GM23338 (cell line): ENCODE measurements around the gene AGBL4. TPM values are rescaled to one million over a fixed set of nuclear protein-coding genes. Genes with fewer than 3 reads are reported as not detected.

Experiments used
- ATAC-seq: fragments of 200-7000 bp; cut with Tn5 transposase; 3 replicates; pipeline ENCODE4 v1.9.1; 2020
- DNase-seq: peaks from one replicate; pipeline ENCODE4 v3.0.0-alpha.2; 2015; ENCODE audit warnings: low spot score
- H2AFZ ChIP-seq: fragments of 200-600 bp; sonication (generic); 2 replicates; pipeline ENCODE4 v1.8.0; 2016; ENCODE audit warnings: antibody characterized with exemption, mild to moderate bottlenecking, moderate library complexity
- H3F3A ChIP-seq: fragments of 200-600 bp; sonication (generic); replicated peaks from 2 replicates; pipeline ENCODE4 v1.8.0; 2017; ENCODE audit warnings: antibody characterized with exemption, mixed run types, low read depth
- H3K27ac ChIP-seq: fragments of 200-600 bp; sonication (generic); 2 replicates; pipeline ENCODE4 v1.6.1; 2016; ENCODE audit warnings: low read depth
- H3K27me3 ChIP-seq: fragments of 200-600 bp; sonication (generic); 2 replicates; pipeline ENCODE4 v1.8.0; 2016; ENCODE audit warnings: mild to moderate bottlenecking, mixed run types, moderate library complexity; ENCODE audit not compliant: insufficient read depth
- H3K36me3 ChIP-seq: fragments of 200-600 bp; sonication (generic); 2 replicates; pipeline ENCODE4 v1.8.0; 2016; ENCODE audit warnings: mild to moderate bottlenecking; ENCODE audit not compliant: insufficient read depth
- H3K4me1 ChIP-seq: fragments of 200-600 bp; sonication (generic); 2 replicates; pipeline ENCODE4 v1.8.0; 2016; ENCODE audit warnings: mild to moderate bottlenecking, moderate library complexity; ENCODE audit not compliant: insufficient read depth
- H3K4me2 ChIP-seq: fragments of 200-600 bp; sonication (generic); 2 replicates; pipeline ENCODE4 v1.7.1; 2017; ENCODE audit warnings: mixed run types
- H3K4me3 ChIP-seq: fragments of 200-600 bp; sonication (generic); 2 replicates; pipeline ENCODE4 v1.6.1; 2016; ENCODE audit warnings: mixed run types
- H3K79me2 ChIP-seq: fragments of 200-600 bp; sonication (generic); replicated peaks from 2 replicates; pipeline ENCODE4 v1.8.0; 2017; ENCODE audit warnings: mild to moderate bottlenecking; ENCODE audit not compliant: insufficient read depth
- H3K9me2 ChIP-seq: fragments of 200-600 bp; sonication (generic); 2 replicates; pipeline ENCODE4 v1.8.0; 2017; ENCODE audit not compliant: insufficient read depth
- H4K20me1 ChIP-seq: fragments of 200-600 bp; sonication (generic); replicated peaks from 2 replicates; pipeline ENCODE4 v1.8.0; 2017; ENCODE audit warnings: mild to moderate bottlenecking; ENCODE audit not compliant: insufficient read depth
- H3K27ac Mint-ChIP-seq: 2 replicates; pipeline ENCODE4 v1.8.0; 2020; ENCODE audit warnings: inconsistent platforms, mild to moderate bottlenecking, moderate library complexity, mixed read lengths
- H3K27me3 Mint-ChIP-seq: 3 replicates; pipeline ENCODE4 v1.8.0; 2022; ENCODE audit warnings: low read depth, mild to moderate bottlenecking, moderate library complexity, mixed read lengths, inconsistent platforms; ENCODE audit not compliant: insufficient read depth, poor library complexity
- H3K36me3 Mint-ChIP-seq: 3 replicates; pipeline ENCODE4 v1.8.0; 2021; ENCODE audit warnings: low read depth, mild to moderate bottlenecking, inconsistent platforms, moderate library complexity, mixed read lengths
- H3K4me1 Mint-ChIP-seq: 3 replicates; pipeline ENCODE4 v1.8.0; 2020; ENCODE audit warnings: mild to moderate bottlenecking, inconsistent platforms, mixed read lengths
- H3K4me3 Mint-ChIP-seq: 3 replicates; pipeline ENCODE4 v1.8.0; 2021; ENCODE audit warnings: moderate library complexity, mild to moderate bottlenecking, inconsistent platforms, mixed read lengths
- H3K9me3 Mint-ChIP-seq: 3 replicates; pipeline ENCODE4 v1.8.0; 2020; ENCODE audit warnings: moderate library complexity, mild to moderate bottlenecking, inconsistent platforms, mixed read lengths
- CREB1 ChIP-seq: fragments of 250-450 bp; sonication (Bioruptor Pico); IDR thresholded peaks from 2 replicates; pipeline ENCODE4 v1.5.0; 2020; ENCODE audit warnings: low read depth, mild to moderate bottlenecking, moderate library complexity
- CTCF ChIP-seq, 2 experiments: fragments of 200-600 bp in 1 of 2; sonication (generic) in 1 of 2; conservative IDR thresholded peaks; 2 replicates each; pipeline versions ENCODE4 v1.5.1 to v1.6.1; 2016 to 2017; ENCODE audit warnings: antibody characterized with exemption in 2 of 2, low read depth in 2 of 2, mild to moderate bottlenecking in 2 of 2, moderate library complexity in 1 of 2
- ETS1 ChIP-seq: IDR thresholded peaks from 2 replicates; pipeline ENCODE4 v1.6.1; 2016; ENCODE audit warnings: antibody characterized with exemption
- EZH2 ChIP-seq: fragments of 200-600 bp; sonication (generic); IDR thresholded peaks from one replicate; pipeline ENCODE4 v1.8.0; 2017; ENCODE audit warnings: antibody characterized with exemption, mild to moderate bottlenecking, low read depth; ENCODE audit not compliant: unreplicated experiment
- EZH2phosphoT487 ChIP-seq: fragments of 200-600 bp; sonication (generic); IDR thresholded peaks from one replicate; pipeline ENCODE4 v1.8.1; 2018; ENCODE audit warnings: antibody characterized with exemption; ENCODE audit not compliant: unreplicated experiment
- JUNB ChIP-seq: IDR thresholded peaks from one replicate; pipeline ENCODE4 v1.6.1; 2016; ENCODE audit warnings: antibody characterized with exemption; ENCODE audit not compliant: unreplicated experiment
- NANOG ChIP-seq: IDR thresholded peaks from 2 replicates; pipeline ENCODE4 v1.6.1; 2016; ENCODE audit warnings: antibody characterized with exemption, borderline replicate concordance
- POLR2AphosphoS5 ChIP-seq: IDR thresholded peaks from 2 replicates; pipeline ENCODE4 v1.6.1; 2016; ENCODE audit warnings: antibody characterized with exemption, low read depth
- REST ChIP-seq: IDR thresholded peaks from one replicate; pipeline ENCODE4 v1.6.1; 2018; ENCODE audit warnings: antibody characterized with exemption; ENCODE audit not compliant: unreplicated experiment
- STAT1 ChIP-seq: IDR thresholded peaks from one replicate; pipeline ENCODE4 v1.6.1; 2016; ENCODE audit warnings: antibody characterized with exemption; ENCODE audit not compliant: unreplicated experiment
- ZNF114 ChIP-seq: fragments of 250-450 bp; sonication (Bioruptor Pico); IDR thresholded peaks from 2 replicates; pipeline ENCODE4 v1.5.0; 2020; ENCODE audit warnings: mild to moderate bottlenecking, moderate library complexity
- ZNF331 ChIP-seq: fragments of 250-450 bp; sonication (Bioruptor Pico); IDR thresholded peaks from 2 replicates; pipeline ENCODE4 v1.5.0; 2020; ENCODE audit warnings: low read depth, mild to moderate bottlenecking, moderate library complexity
- ZNF462 ChIP-seq: fragments of 250-450 bp; sonication (Bioruptor Pico); IDR thresholded peaks from 2 replicates; pipeline ENCODE4 v1.5.0; 2020; ENCODE audit warnings: mild to moderate bottlenecking, moderate library complexity
- polyA plus RNA-seq: library from polyadenylated mRNA; unstranded; fragments of >200 nt; fragmentation: Nextera tagmentation; extraction: Ambion mirVana; gene quantifications from 2 replicates; pipeline ENCODE4 v1.2.1, GENCODE V29; 2016
- total RNA-seq: library from RNA; depleted of rRNA; stranded (reverse); fragments of >200 nt; shearing (Covaris generic); gene quantifications from 2 replicates; pipeline ENCODE4 v1.2.3, GENCODE V29; 2014

Gene AGBL4
- total and polyA plus RNA-seq, 2 experiments from 2014 or later, result 0.91 to 1.5 TPM

GRCh38 chr1:48906729-48907128 lies 1117.0 kb downstream of the AGBL4 start:
- H3K27ac Mint-ChIP-seq, result no peak overlapping the region
- Histone ChIP-seq H3K79me2 (no peaks in the 10 kb centered on the region), H3F3A (no peaks in the 10 kb centered on the region), H3K9me2 (no peaks in the 10 kb centered on the region), H3K27me3 (no peaks in the 10 kb centered on the region), H3K27ac (no peak overlapping the region), H2AFZ (no peak overlapping the region), H3K36me3 (no peaks in the 10 kb centered on the region; the same call in 1 of the 2 replicates), H3K4me3 (no peak overlapping the region), H3K4me2 (no peak overlapping the region), H3K4me1 (no peaks in the 10 kb centered on the region), H4K20me1 (no peaks in the 10 kb centered on the region)
- DNase-seq (no peak), ATAC-seq (no peak)
- TF ChIP-seq EZH2phosphoT487 (no peak), ZNF114 (CRISPR knock-in tag) (no peak), NANOG (no peak), ZNF331 (CRISPR knock-in tag) (no peak), STAT1 (no peak), CREB1 (no peak), CTCF (conservative IDR thresholded peaks at IDR 0.05; ENCODE audit: low read depth in 2 of 2) (no peak), JUNB (no peak), REST (no peak), ZNF462 (CRISPR knock-in tag) (no peak), POLR2AphosphoS5 (no peak), EZH2 (no peak), ETS1 (no peak)
- H3K4me3 Mint-ChIP-seq, result no peak overlapping the region
- H3K36me3 Mint-ChIP-seq, result no peaks in the 10 kb centered on the region
- no peaks in the 10 kb centered on the region for H3K4me1 Mint-ChIP-seq
- no peaks in the 10 kb centered on the region for H3K9me3 Mint-ChIP-seq
- H3K27me3 Mint-ChIP-seq, result no peaks in the 10 kb centered on the region
